ENCODE measurements around the gene RHOT2. TPM values are rescaled to one million over a fixed set of nuclear protein-coding genes. Genes with fewer than 3 reads are reported as not detected.

RHOT2 gene
- total and polyA plus RNA-seq, 9 of the 15 experiments (the other 6 are each of a cell fraction or from before 2014, with no cell fraction given), result 5.0 to 373 (median 112) TPM

DNA sequence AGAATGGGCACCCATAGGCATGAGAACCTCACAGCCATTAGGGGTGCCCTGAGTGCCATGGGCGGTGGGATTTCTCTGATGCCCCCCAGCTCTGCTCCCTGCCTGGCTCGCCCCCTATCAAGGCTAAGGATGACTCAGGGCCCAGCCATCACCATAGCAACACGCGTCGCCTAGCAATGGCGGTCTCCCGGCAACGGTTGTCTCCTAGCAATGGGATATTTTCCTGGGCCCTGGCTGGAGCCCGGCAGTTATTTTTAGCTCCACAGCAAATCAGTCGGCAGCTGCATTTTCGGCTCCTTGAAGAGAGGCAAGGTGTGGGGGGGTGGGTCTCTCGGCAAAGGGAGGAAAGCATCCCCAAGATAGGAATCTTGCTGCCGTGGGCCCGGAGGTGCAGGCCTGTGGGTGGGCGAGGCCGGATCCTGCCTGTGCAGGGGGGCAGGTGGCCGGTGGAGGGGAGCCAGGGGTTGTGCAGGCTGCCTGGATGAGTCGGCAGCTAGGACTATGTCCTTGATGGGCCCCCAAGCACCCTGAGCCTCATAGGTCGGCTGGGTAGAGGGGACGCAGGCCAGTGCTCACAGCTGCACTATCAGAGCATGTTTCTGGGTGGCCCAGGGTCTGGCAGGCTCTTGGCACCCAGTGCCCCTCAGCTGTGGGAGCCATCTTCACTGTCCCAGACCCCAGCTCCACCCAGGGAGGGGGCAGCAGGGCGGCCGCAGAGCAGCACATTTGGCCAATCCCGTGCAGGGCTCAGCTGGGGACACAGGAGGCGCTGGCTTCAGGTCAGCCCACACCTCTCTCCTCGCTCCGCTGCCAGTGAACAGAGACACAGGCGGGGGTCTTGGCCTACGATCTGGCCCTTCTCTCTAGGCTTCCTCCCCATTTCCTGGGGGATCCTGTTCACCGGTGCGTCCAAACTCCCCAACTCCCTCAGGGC, 41.9 kb downstream of the RHOT2 start (continued):
- TF ChIP-seq, protein P1, sequence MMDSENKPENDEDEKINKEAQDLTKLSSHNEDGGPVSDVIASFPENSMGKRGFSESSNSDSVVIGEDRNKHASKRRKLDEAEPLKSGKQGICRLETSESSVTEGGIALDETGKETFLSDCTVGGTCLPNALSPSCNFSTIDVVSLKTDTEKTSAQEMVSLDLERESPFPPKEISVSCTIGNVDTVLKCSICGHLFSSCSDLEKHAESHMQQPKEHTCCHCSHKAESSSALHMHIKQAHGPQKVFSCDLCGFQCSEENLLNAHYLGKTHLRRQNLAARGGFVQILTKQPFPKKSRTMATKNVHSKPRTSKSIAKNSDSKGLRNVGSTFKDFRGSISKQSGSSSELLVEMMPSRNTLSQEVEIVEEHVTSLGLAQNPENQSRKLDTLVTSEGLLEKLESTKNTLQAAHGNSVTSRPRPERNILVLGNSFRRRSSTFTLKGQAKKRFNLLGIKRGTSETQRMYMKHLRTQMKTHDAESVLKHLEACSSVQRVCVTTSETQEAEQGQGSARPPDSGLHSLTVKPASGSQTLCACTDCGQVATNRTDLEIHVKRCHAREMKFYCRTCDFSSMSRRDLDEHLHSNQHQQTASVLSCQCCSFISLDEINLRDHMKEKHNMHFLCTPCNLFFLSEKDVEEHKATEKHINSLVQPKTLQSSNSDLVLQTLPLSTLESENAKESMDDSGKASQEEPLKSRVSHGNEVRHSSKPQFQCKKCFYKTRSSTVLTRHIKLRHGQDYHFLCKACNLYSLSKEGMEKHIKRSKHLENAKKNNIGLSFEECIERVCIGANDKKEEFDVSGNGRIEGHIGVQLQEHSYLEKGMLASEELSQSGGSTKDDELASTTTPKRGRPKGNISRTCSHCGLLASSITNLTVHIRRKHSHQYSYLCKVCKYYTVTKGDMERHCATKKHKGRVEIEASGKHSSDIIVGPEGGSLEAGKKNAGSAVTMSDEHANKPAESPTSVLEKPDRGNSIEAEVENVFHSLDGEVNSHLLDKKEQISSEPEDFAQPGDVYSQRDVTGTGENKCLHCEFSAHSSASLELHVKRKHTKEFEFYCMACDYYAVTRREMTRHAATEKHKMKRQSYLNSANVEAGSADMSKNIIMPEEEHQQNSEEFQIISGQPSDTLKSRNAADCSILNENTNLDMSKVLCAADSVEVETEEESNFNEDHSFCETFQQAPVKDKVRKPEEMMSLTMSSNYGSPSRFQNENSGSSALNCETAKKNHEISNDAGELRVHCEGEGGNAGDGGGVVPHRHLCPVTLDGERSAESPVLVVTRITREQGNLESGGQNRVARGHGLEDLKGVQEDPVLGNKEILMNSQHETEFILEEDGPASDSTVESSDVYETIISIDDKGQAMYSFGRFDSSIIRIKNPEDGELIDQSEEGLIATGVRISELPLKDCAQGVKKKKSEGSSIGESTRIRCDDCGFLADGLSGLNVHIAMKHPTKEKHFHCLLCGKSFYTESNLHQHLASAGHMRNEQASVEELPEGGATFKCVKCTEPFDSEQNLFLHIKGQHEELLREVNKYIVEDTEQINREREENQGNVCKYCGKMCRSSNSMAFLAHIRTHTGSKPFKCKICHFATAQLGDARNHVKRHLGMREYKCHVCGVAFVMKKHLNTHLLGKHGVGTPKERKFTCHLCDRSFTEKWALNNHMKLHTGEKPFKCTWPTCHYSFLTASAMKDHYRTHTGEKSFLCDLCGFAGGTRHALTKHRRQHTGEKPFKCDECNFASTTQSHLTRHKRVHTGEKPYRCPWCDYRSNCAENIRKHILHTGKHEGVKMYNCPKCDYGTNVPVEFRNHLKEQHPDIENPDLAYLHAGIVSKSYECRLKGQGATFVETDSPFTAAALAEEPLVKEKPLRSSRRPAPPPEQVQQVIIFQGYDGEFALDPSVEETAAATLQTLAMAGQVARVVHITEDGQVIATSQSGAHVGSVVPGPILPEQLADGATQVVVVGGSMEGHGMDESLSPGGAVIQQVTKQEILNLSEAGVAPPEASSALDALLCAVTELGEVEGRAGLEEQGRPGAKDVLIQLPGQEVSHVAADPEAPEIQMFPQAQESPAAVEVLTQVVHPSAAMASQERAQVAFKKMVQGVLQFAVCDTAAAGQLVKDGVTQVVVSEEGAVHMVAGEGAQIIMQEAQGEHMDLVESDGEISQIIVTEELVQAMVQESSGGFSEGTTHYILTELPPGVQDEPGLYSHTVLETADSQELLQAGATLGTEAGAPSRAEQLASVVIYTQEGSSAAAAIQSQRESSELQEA (IDR thresholded peaks at IDR 0.05; ENCODE audit: low read depth), result no peak
- TF ChIP-seq, protein P2, sequence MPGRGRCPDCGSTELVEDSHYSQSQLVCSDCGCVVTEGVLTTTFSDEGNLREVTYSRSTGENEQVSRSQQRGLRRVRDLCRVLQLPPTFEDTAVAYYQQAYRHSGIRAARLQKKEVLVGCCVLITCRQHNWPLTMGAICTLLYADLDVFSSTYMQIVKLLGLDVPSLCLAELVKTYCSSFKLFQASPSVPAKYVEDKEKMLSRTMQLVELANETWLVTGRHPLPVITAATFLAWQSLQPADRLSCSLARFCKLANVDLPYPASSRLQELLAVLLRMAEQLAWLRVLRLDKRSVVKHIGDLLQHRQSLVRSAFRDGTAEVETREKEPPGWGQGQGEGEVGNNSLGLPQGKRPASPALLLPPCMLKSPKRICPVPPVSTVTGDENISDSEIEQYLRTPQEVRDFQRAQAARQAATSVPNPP (IDR thresholded peaks at IDR 0.05; ENCODE audit: borderline replicate concordance, insufficient read depth, insufficient read length), result no peak
- TF ChIP-seq, protein P3, sequence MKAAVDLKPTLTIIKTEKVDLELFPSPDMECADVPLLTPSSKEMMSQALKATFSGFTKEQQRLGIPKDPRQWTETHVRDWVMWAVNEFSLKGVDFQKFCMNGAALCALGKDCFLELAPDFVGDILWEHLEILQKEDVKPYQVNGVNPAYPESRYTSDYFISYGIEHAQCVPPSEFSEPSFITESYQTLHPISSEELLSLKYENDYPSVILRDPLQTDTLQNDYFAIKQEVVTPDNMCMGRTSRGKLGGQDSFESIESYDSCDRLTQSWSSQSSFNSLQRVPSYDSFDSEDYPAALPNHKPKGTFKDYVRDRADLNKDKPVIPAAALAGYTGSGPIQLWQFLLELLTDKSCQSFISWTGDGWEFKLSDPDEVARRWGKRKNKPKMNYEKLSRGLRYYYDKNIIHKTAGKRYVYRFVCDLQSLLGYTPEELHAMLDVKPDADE (conservative IDR thresholded peaks at IDR 0.05; ENCODE audit: control insufficient read depth, low read depth, low read length), result no peak
- TF ChIP-seq RBFOX2 (IDR thresholded peaks at IDR 0.05; ENCODE audit: low read depth, low read length) (no peak), NFYB (IDR thresholded peaks at IDR 0.05; ENCODE audit: extremely low read depth, insufficient read length) (no peak), MIER1 (IDR thresholded peaks at IDR 0.05; ENCODE audit: low read depth) (peak; percentile 87), XRCC5 (IDR thresholded peaks at IDR 0.05; ENCODE audit: low read depth, low read length) (no peak), NEUROD1 (IDR thresholded peaks at IDR 0.05; ENCODE audit: borderline replicate concordance, low read depth, low read length, partially characterized antibody) (peak; percentile 100), POLR2AphosphoS5 (IDR thresholded peaks at IDR 0.05; ENCODE audit: control insufficient read depth, insufficient read depth, low read depth, low read length) (no peak), MEF2A (IDR thresholded peaks at IDR 0.05; ENCODE audit: control insufficient read depth, low read depth, low read length) (peak; percentile 90), SMAD4 (CRISPR knock-in tag; conservative IDR thresholded peaks at IDR 0.05) (no peak), CEBPG (CRISPR knock-in tag; IDR thresholded peaks at IDR 0.05) (no peak), CEBPG (tag; conservative IDR thresholded peaks at IDR 0.05 in 1 of 2, IDR thresholded peaks at IDR 0.05 in 1 of 2) (no peak), ZNF75A (CRISPR knock-in tag; IDR thresholded peaks at IDR 0.05) (no peak), CXXC5 (CRISPR knock-in tag; IDR thresholded peaks at IDR 0.05) (peak; percentile 71), ZNF76 (CRISPR knock-in tag; IDR thresholded peaks at IDR 0.05; ENCODE audit: borderline replicate concordance) (no peak)

Data from K562 (cell line).